Posterior cingulate gyrus (tissue), 11 donors: Measurements from ENCODE around the gene LDOC1.
"Not testable (repeated sequence)": the region's sequence is repeated elsewhere in the genome, so short reads cannot be mapped to it uniquely, and the experiment has no call there.

ENCODE experiments used
- DNase-seq, 10 donors: peaks; one replicate each; pipeline versions ENCODE4 v3.0.0 to v3.0.0-alpha.2; 2020 to 2021; ENCODE audit warnings: mixed read lengths in 3 of 10
- intact Hi-C: fragments of 100-400 bp; cut with DNase I; formaldehyde crosslinking; loops from one replicate; pipeline ENCODE4 v1.15.1; 2023

Gene LDOC1

DNA sequence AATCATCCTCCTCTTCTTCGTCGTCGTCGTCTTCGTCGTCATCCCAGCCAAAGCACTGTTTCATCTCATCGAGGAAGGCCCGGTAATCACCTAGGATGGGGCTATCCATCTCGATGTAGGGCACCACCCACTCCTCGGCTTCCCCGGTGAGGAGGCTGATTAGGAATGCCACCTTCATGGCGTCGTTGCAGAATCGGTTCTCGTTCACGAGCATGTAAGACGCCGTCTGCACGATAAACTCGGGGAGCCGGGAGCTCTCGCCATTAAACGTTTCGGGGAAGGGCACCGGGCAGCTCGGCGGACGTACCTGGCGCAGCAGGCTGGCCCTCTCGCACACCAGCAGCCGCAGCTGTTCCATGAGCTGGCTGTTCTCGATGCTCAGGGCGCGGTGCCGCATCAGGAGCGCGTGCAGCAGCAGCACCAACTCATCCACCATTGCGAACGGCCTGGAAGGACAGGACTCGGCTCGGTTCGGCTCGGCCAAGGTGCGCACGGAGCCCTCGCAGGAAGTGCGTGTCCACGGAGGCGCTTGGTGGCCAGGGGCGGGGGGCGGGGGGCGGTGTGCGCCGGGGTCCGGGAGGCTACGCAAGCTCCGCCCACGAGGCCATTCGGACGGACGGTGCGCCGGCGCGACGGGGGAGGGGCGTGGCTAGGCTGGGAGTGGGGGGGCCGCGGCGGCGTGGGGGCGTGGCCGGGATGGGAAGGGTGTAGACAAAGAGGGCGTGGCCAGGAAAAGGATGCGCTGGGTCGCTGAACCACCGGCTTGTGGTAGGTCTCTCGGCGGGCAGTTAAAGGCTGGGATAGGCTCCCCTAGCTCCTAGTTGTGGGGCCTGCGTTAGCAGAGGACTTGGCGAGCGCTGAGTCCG is at the start of gene LDOC1:
LDOC1 (minus strand) TSS at position 544 of the 866 bp plus-strand sequence; CDS start at position 436, 108 bp downstream.
- intact Hi-C loops = loop anchor here (5.0 kb wide), 1 partner anchor 410 kb away; no protein-coding TSS in a partner anchor
- DNase-seq = peak; percentile 68 to 97 (median 83)

DNA sequence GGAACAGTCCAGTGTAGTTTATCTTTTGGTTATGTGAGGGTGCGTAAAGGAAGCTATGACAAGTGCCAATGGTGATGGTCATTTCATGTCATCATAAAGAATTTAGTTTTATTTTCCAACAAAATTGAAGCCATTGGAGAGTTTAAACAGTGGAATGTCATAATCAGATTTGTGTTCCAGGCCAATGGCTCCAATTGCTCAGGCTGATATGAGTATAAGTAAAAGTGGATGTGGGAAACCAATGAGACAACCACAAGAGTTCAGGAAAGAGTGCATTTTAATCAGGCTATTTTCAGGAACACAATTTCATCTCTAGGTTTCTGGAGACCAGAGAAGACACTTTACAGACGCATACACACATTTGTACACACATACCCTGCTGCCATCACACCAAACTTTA is 44.7 kb upstream of the LDOC1 start:
- no peak for DNase-seq
- intact Hi-C loops = no loop called here

DNA sequence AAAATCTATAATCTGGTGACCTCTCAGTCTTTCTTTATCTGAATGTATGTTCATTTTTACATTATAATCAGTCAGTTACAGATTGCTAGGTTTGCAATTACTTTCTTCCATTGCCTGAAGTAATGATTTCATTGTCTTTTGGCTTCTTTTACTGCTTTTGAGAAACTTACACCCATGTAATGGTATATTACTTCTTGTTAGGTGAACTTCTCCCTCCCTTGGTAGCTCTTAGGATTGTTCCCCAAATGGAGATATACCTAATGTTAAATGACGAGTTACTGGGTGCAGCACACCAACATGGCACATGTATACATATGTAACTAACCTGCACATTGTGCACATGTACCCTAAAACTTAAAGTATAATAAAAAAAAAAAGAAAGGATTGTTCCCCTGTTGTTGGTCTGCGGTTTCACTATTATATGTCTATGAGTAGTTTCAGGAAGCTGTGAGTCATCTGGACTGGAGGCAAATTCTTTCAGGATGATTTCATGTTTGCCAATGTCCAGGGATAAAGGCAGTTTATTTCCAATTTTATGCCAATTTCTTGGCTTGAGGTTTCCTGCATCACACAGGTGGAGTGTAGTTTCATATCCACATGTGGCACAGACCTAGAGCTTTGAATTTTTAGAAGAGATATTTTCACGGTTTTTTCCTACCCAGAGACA is 43.5 kb upstream of the LDOC1 start:
- intact Hi-C loops = no loop called here

DNA sequence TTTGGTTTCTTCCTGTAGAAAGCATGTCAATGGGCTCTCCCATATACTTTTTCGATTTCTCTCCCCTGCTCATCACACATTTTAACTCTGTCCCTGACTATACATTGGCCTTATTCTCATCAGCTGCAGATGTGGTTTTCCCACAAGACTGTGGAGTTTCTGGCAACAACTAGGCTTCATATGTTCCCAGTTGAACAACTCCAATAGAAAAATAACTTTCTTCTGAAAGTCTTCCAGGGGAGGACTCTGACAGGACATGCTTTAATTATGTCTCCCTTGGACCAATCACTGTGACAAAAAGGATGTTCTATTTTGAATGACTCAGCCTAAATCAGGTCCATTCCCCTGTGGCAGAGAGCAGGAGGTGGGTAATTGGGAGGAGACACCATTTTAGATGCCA is 37.3 kb upstream of the LDOC1 start:
- intact Hi-C loops = no loop called here
- DNase-seq = no peak

More for the DNA sequence above, 43.5 kb upstream of the LDOC1 start:
- no peak for DNase-seq

- intact Hi-C loops = no loop called here
- peak in 1 of 10 donors; percentile 73 for DNase-seq
Measured at GRCh38 chrX:141201962-141202361, 25.0 kb upstream of the LDOC1 start.

- peak in 1 of 10 donors; percentile 77 for DNase-seq
- intact Hi-C loops = not testable (repeated sequence)
Measured at GRCh38 chrX:141188573-141188972, 11.6 kb upstream of the LDOC1 start.

DNA sequence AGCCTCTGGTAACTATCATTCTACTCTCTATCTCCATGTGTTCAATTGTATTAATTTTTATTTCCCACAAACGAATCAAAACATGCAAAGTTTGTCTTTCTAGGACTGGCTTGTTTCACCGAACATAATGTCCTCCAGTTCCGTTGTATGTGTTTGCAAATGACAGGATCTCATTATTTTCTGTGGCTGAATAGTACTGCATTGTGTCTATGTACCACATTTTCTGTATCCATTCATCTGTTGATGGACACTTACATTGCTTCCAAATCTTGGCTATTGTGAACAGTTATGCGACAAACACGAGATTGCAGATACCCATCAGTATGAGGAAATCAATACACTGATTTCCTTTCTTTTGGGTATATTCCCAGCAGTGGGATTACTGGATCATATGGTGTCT is 8.4 kb upstream of the LDOC1 start:
- no peak for DNase-seq
- intact Hi-C loops = no loop called here

DNA sequence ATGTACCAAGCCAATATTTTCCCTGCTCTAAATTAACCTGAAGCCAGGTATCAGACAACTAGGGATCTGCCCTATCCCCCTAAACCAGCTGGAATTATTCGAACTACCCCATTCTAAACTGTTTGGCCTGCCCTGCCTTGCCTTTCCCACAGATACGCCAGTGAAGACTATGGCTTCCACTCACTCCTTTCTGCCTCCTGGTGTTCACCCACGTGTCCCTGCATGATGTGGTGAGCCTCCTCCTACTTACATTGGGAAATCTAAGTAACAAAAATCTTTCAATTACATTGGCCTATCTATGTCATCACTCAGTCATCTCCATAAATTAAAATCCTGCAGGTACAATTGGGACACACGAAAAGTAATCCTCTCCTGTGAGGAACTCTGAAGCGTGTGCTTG is 6.1 kb upstream of the LDOC1 start:
- intact Hi-C loops = no loop called here
- DNase-seq = no peak

GRCh38 chrX:141180851-141181250 is 3.9 kb upstream of the LDOC1 start:
- intact Hi-C loops = no loop called here
- no peak for DNase-seq

DNA sequence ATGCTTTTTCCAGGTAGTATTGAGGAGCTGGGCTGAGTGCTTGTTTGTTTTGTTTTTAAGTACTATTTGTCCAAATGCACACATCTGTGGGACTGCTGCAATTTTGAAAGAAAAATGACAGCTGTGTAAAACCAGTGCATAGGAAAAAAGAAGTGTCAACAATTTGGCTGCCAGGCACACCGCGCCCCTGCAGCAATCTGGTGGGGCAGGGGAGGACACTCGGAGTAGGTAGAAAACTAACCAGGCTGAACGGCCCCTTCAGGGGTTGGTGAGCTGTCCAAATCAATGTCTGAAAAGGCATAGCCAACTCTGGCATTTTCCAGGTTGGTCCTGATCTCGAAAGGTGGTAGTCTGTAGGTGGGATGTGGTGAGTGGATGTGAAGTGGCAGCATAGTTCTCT is 1.1 kb downstream of the LDOC1 start:
- intact Hi-C loops = loop anchor here (5.0 kb wide), 1 partner anchor 408 kb away; no protein-coding TSS in a partner anchor
- DNase-seq = peak in 2 of 10 donors; percentile 68 to 79

DNA sequence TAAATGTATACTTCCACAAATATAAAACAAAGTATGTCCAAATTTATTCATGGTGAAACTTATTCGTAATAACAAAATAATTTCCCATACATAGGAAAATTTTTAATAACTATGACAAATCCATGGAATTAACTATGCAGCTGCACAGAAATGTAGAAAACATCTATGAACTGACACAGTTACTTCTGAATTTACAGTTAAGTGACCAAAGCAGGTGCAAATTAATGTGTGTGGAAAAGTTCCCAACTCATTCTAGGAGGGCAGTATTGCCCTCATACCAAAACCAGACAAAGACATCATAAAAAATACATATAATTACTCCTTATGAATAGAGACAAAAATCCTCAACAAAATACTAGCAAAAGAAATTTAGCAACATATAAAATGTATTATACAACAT is 12.5 kb downstream of the LDOC1 start:
- intact Hi-C loops = no loop called here
- DNase-seq = no peak

GRCh38 chrX:141158084-141158483 is 18.8 kb downstream of the LDOC1 start:
- intact Hi-C loops = no loop called here
- DNase-seq = no peak

- intact Hi-C loops, DNase-seq: not testable (repeated sequence)
Measured at GRCh38 chrX:141155231-141155630, 21.7 kb downstream of the LDOC1 start.

- intact Hi-C loops = no loop called here
- no peak for DNase-seq
Measured at GRCh38 chrX:141142946-141143345, 34.0 kb downstream of the LDOC1 start.

DNA sequence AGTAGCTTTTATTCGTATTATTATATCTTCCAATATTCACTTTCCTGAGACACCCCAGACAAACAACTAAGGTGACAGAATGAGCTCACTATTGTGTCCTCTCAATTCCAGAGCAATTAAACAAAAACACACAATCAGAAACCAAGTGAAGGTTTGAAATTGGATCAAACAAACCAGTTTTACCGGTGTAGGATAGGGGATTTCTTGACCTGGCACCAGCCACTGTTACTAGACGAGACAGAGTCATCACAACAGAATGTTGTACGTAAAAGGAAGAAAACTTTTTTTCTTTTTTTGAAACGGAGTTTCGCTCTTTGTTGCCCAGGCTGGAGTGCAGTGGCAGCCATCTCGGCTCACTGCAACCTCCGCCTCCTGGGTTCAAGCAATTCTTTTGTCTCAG is 43.7 kb downstream of the LDOC1 start:
- intact Hi-C loops = no loop called here
- DNase-seq = no peak

DNA sequence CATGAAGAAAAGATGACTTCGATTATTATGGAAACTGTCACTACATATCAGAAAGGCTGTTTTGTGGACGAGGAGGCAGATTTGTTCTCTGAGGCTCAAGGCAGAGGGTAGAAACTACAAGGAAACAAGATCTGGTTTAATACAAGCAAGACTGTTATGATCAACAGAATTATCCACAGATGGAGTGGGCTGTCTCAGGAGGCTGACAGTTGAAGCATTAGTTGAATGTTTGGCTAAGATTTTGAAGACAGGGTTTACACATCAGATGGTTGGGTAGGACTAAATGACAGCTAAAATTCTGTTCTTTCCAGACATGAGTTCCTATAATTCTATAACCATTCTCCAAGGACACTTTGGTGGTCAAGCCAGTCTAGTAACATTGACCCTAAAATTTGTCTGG is 49.8 kb downstream of the LDOC1 start:
- DNase-seq = no peak
- intact Hi-C loops = no loop called here
